Loucy (cell line): ENCODE measurements around the gene SSUH2.

ENCODE experiments used
- H2AFZ ChIP-seq: fragments of 200-600 bp; sonication (generic); 2 replicates; pipeline ENCODE4 v1.6.0; 2016; ENCODE audit warnings: antibody characterized with exemption, mild to moderate bottlenecking, low read length, moderate library complexity
- H3F3A ChIP-seq: fragments of 200-600 bp; 2 replicates; pipeline ENCODE4 v1.6.0; 2016; ENCODE audit warnings: antibody characterized with exemption, low read depth, mild to moderate bottlenecking
- H3K27me3 ChIP-seq: fragments of 200-600 bp; sonication (generic); 2 replicates; pipeline ENCODE4 v1.6.1; 2014; ENCODE audit warnings: low read length, mild to moderate bottlenecking; ENCODE audit not compliant: insufficient read depth, poor library complexity, severe bottlenecking
- H3K36me3 ChIP-seq: fragments of 200-600 bp; sonication (generic); 2 replicates; pipeline ENCODE4 v1.6.1; 2016; ENCODE audit warnings: low read length; ENCODE audit not compliant: insufficient read depth
- H3K4me1 ChIP-seq: fragments of 200-600 bp; sonication (generic); 2 replicates; pipeline ENCODE4 v1.5.1; 2014; ENCODE audit warnings: low read length, mild to moderate bottlenecking; ENCODE audit not compliant: insufficient read depth, poor library complexity, severe bottlenecking
- H3K4me2 ChIP-seq: fragments of 200-600 bp; sonication (generic); 2 replicates; pipeline ENCODE4 v1.6.0; 2014; ENCODE audit warnings: antibody characterized with exemption, low read length, low read depth, mild to moderate bottlenecking; ENCODE audit not compliant: poor library complexity, severe bottlenecking
- H3K4me3 ChIP-seq: fragments of 200-600 bp; sonication (generic); 2 replicates; pipeline ENCODE4 v1.5.1; 2014; ENCODE audit warnings: low read length, mild to moderate bottlenecking, mixed read lengths; ENCODE audit not compliant: poor library complexity, severe bottlenecking
- H3K79me2 ChIP-seq: fragments of 200-600 bp; sonication (generic); 2 replicates; pipeline ENCODE4 v1.6.1; 2014; ENCODE audit warnings: low read length; ENCODE audit not compliant: insufficient read depth
- H3K9ac ChIP-seq: fragments of 200-600 bp; sonication (generic); 2 replicates; pipeline ENCODE4 v1.6.0; 2014; ENCODE audit warnings: mild to moderate bottlenecking, low read depth, low read length, moderate library complexity; ENCODE audit not compliant: poor library complexity, severe bottlenecking
- H3K9me2 ChIP-seq: fragments of 200-600 bp; sonication (generic); replicated peaks from 2 replicates; pipeline ENCODE4 v1.6.1; 2016; ENCODE audit warnings: low read depth, low read length, mixed read lengths
- H3K9me3 ChIP-seq: fragments of 200-600 bp; sonication (generic); 2 replicates; pipeline ENCODE4 v1.6.1; 2014; ENCODE audit warnings: mild to moderate bottlenecking, antibody characterized with exemption, low read length, low read depth; ENCODE audit not compliant: insufficient read depth
- H4K20me1 ChIP-seq: fragments of 200-600 bp; sonication (generic); 2 replicates; pipeline ENCODE4 v1.6.0; 2014; ENCODE audit warnings: antibody characterized with exemption, low read length, mild to moderate bottlenecking; ENCODE audit not compliant: insufficient read depth, poor library complexity, severe bottlenecking
- CTCF ChIP-seq: fragments of 200-600 bp; sonication (generic); conservative IDR thresholded peaks from 2 replicates; pipeline ENCODE4 v1.5.1; 2014; ENCODE audit warnings: mild to moderate bottlenecking, antibody characterized with exemption, low read length
- EZH2phosphoT487 ChIP-seq: fragments of 200-600 bp; IDR thresholded peaks from 2 replicates; pipeline ENCODE4 v1.6.1; 2018; ENCODE audit warnings: antibody characterized with exemption, mild to moderate bottlenecking, moderate library complexity, borderline replicate concordance

Gene SSUH2

GRCh38 chr3:8667463-8668091, 23.0 kb upstream of the SSUH2 start:
- H3K9me2 ChIP-seq: no peaks in the 10 kb centered on the region
- no peak for TF ChIP-seq CTCF
- TF ChIP-seq EZH2phosphoT487: no peak
- H3K4me3 ChIP-seq: no peak overlapping the region
- H3K9ac ChIP-seq: no peak overlapping the region
- no peaks in the 10 kb centered on the region for H4K20me1 ChIP-seq
- H3K9me3 ChIP-seq: no peaks in the 10 kb centered on the region
- no peaks in the 10 kb centered on the region for H3F3A ChIP-seq
- no peaks in the 10 kb centered on the region for H3K36me3 ChIP-seq
- no peak overlapping the region for H2AFZ ChIP-seq
- no peaks in the 10 kb centered on the region for H3K27me3 ChIP-seq
- no peaks in the 10 kb centered on the region for H3K4me1 ChIP-seq
- H3K4me2 ChIP-seq: no peak overlapping the region
- H3K79me2 ChIP-seq: no peaks in the 10 kb centered on the region

- TF ChIP-seq EZH2phosphoT487 (no peak), CTCF (no peak)
- Histone ChIP-seq H3K9ac (no peak overlapping the region), H2AFZ (no peak overlapping the region)
Observed at GRCh38 chr3:8665407-8665896, 20.9 kb upstream of the SSUH2 start.

GRCh38 chr3:8663177-8664061, 18.8 kb upstream of the SSUH2 start:
- H3F3A ChIP-seq: no peaks in the 10 kb centered on the region
- no peak for TF ChIP-seq EZH2phosphoT487
- TF ChIP-seq CTCF: peak; percentile 64
- no peaks in the 10 kb centered on the region for H3K4me1 ChIP-seq
- H3K36me3 ChIP-seq: no peaks in the 10 kb centered on the region
- no peaks in the 10 kb centered on the region for H3K9me2 ChIP-seq
- H3K79me2 ChIP-seq: no peaks in the 10 kb centered on the region
- no peak overlapping the region for H3K4me3 ChIP-seq
- no peak overlapping the region for H3K9ac ChIP-seq
- H2AFZ ChIP-seq: no peak overlapping the region
- H4K20me1 ChIP-seq: no peaks in the 10 kb centered on the region
- H3K27me3 ChIP-seq: no peaks in the 10 kb centered on the region
- H3K4me2 ChIP-seq: no peak overlapping the region
- no peaks in the 10 kb centered on the region for H3K9me3 ChIP-seq

More at GRCh38 chr3:8665407-8665896, 20.9 kb upstream of the SSUH2 start:
- H3F3A ChIP-seq: no peaks in the 10 kb centered on the region
- H3K27me3 ChIP-seq: no peaks in the 10 kb centered on the region
- no peaks in the 10 kb centered on the region for H3K9me3 ChIP-seq
- no peaks in the 10 kb centered on the region for H3K79me2 ChIP-seq
- H4K20me1 ChIP-seq: no peaks in the 10 kb centered on the region
- no peaks in the 10 kb centered on the region for H3K36me3 ChIP-seq
- H3K4me3 ChIP-seq: no peak overlapping the region
- H3K9me2 ChIP-seq: no peaks in the 10 kb centered on the region
- H3K4me2 ChIP-seq: no peak overlapping the region
- no peaks in the 10 kb centered on the region for H3K4me1 ChIP-seq
